GM18508 (cell line): ENCODE data around the gene IL13.
"Not testable (repeated sequence)": the region's sequence is repeated elsewhere in the genome, so short reads cannot be mapped to it uniquely, and the experiment has no call there.

Source experiments
- ATAC-seq: cut with Tn5 transposase; IDR thresholded peaks from one replicate; pipeline ENCODE4 v1.9.1; 2021; ENCODE audit warnings: moderate number of reproducible peaks; ENCODE audit not compliant: insufficient read depth, unreplicated experiment

Gene IL13

GRCh38 chr5:132687995-132688394, 30.0 kb downstream of the IL13 start:
- ATAC-seq, result no peak

GRCh38 chr5:132688536-132689339, 30.8 kb downstream of the IL13 start:
- ATAC-seq, result no peak

- ATAC-seq, result no peak
Measured at GRCh38 chr5:132689513-132689912, 31.5 kb downstream of the IL13 start.

- ATAC-seq, result no peak
Measured at GRCh38 chr5:132690156-132690555, 32.2 kb downstream of the IL13 start.

- not testable (repeated sequence) for ATAC-seq
Measured at GRCh38 chr5:132691755-132692631, 34.0 kb downstream of the IL13 start.

- ATAC-seq, result no peak
Measured at GRCh38 chr5:132692632-132692967, 34.6 kb downstream of the IL13 start.

GRCh38 chr5:132695956-132696355, 38.0 kb downstream of the IL13 start:
- ATAC-seq, result no peak

GRCh38 chr5:132704875-132705274, 46.9 kb downstream of the IL13 start:
- no peak for ATAC-seq

GRCh38 chr5:132708645-132709044, 50.7 kb downstream of the IL13 start:
- no peak for ATAC-seq
